CD4-positive, alpha-beta T cell treated with Interleukin-15 for 1 hour (primary cell): ENCODE measurements around the gene HLA-A.
"Not testable (repeated sequence)": the region's sequence is repeated elsewhere in the genome, so short reads cannot be mapped to it uniquely, and the experiment has no call there.

Source experiments
- DNase-seq: peaks from one replicate; pipeline ENCODE4 v3.0.0-alpha.2; 2020

Gene HLA-A

GRCh38 chr6:29963697-29964096 is 21.4 kb downstream of the HLA-A start:
- not testable (repeated sequence) for DNase-seq

DNA sequence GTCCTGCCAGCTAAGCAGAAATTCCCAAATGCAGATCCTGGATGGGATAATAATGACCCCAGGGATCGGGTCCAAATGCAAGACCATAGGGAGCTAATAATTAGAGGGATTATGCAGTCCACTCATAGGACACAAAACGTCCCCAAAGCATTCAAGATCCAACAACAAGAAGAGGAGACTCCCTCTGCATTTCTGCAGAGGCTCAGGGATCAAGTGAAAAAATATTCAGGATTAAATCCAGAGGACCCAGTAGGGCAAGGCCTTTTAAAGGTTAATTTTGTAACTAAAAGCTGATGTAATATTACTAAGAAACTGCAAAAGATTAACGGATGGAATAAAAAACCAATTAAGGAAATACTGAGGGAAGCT is 22.2 kb downstream of the HLA-A start:
- DNase-seq, result no peak

- peak; percentile 89 for DNase-seq
These were observed 22.7 kb downstream of the HLA-A start for GRCh38 chr6:29964887-29965562.

DNA sequence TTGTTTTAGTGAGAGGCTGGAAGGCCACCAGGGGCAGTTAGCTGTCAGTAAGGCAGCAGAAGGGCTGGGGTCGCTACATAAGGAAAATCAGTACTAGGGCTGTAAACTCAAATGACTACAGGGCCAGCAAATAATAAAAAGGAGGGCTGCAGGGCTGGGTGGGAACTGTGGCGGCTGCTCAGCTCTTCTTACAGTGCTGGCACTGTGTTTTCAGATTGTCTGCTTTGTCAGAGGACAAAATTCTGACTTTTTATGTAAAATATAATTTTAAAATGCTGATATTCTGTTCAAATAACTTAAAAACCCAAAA is 23.2 kb downstream of the HLA-A start:
- no peak for DNase-seq

GRCh38 chr6:29965873-29966601 is 23.7 kb downstream of the HLA-A start:
- DNase-seq, result peak; percentile 82

DNA sequence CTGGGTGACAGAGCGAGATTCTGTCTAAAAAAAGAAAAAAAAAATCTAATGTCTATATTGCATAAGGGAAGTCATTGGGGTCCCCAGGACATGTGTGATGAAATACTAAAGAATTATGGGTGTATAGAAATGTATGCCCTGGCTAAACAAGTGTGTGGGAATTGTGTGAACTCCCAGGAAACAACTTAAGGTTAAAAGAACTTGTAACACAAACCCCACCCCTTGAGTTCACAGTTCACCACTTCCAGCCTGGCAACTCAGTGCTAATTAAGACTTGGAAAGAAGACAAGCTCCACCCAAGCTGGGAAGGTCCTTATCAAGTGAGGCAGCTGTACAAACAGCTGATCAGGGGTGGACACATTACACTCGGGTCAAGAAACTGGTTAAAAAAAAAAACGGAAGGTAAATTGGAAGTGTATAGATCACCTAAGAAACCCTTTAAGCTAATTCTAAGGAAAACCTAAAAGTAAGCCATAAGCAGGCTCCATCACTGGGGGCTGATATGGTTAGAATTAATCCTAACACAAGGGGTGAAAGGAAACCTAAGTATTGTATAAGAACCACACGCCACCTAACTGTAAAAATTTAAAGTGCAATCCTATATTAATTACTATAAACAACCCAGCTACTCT is 25.2 kb downstream of the HLA-A start:
- DNase-seq, result no peak

DNA sequence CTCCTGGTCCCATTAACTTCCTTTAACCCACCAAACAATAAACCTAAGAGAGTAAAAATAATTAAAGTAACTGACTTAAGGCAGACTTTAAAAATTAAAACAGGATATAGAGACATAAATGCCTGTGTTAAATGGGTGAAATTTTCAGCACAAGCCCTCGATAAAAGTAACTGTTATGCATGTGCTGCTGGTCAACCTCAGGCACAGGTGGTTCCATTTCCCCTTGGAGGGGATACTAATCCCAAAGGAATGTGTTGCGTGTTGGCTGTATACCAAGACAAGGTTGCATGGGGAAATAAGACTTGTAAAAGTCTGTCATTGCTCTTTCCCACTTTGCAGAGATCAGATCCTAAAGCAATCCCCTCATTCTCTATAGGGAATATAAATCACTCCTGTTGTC is 25.8 kb downstream of the HLA-A start:
- no peak for DNase-seq

DNA sequence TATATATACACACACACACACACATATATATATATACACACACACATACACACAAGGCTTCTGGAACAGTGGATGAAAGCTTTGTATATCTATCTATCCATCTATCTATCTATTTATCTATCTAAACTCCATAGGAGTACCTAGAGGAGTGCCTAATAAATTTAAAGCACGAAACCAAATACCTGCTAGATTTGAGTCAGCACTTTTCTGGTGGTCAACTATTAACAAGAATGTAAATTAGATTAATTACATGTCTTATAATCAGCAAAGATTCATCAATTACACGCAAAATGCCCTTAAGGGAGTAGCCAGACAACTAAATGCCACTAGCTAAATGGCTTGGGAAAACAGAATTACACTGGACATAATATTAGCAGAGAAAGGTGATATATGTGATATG is 26.6 kb downstream of the HLA-A start:
- no peak for DNase-seq

GRCh38 chr6:29970711-29971110 is 28.4 kb downstream of the HLA-A start:
- no peak for DNase-seq

DNA sequence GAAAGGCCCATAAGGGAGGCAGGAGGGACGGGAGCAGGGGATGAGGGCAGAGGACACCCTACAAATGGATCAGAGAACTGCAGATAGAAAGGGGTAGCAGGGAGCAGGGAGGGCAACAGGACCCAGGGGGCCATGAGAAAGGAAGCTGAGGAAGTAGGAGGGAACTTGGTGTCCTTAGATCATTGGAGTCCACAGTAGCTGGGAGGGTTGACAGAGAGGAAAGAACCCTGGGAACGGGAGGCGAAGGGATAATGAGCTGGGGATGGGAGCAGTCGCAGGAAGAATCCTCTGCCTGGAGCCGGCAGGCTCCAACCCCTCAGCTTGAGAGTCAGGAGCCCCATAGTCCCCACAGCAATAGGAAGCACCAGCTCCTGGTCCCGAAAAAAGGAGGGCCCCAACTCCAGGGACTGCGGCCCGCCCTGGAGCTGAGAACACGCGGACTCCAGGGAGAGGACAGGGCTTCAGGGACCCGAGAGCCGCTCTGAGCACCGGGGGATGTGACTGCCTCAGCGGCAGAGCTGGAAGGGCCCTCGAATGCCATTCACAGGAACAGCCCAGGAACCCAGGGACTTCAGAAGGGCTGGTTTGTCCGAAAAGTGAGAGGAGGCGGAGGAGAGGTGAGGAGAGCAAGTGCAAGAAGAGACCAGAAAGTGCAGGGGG is 32.7 kb downstream of the HLA-A start:
- DNase-seq, result no peak

GRCh38 chr6:29975561-29975907 is 33.2 kb downstream of the HLA-A start:
- DNase-seq, result no peak

- no peak for DNase-seq
These were observed 33.9 kb downstream of the HLA-A start for GRCh38 chr6:29976253-29976587.

DNA sequence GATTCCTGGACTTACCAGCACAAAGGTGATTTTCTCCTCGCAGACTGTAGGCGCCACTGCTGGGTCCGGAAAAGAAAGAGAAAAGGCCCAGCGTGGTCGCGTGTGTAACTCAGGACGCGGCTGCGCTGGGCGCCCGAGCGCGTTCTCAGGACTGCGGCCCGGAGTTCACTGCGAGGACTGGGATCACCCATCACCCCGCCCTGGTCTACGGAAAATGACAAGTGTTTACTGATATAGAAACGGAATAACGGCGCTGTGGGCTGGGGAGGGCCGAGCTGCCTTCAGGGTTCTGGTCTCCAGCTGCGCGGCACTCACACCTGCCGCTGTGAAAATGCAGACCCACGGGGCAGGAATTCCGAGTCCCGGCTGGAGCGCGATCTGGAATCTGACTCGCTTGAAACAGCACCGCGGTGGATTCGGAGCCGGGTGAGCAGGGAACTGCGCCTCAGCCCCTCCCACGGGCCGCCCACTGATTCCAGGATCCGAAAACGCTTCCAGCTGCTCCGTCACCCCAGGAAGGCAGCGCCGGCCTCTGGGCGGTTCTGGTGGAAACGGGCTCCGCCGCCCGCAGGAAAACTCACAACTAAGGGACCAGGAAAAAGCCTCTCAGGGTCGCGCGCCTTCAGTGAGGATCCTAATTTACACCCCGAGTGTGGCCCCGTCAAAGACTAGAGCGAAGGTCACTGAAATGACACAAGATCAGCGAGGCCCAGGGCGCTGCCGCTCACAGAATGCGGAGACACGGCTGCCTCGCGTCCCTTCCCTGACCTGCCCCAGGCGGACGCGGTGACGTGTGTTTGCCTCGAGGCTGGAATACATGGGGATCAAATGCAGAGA is 34.5 kb downstream of the HLA-A start:
- DNase-seq, result peak; percentile 55

DNA sequence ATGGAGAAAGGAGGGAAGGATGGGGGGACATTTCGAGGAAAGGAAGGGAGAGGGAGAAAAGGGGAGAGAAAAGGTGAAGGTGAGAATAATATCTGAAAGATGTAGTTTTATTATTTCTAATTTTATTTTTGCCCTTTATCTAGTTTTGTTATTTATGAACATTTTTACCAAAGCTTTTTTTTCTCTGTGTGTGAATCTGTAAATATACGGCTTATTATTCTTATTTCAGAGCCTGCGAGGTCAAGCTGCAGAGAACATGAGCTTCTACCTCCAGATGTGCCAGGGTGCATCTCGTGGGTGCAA is 35.0 kb downstream of the HLA-A start:
- no peak for DNase-seq

GRCh38 chr6:29980013-29980412 is 37.7 kb downstream of the HLA-A start:
- not testable (repeated sequence) for DNase-seq

- DNase-seq, result no peak
These were observed 38.2 kb downstream of the HLA-A start for GRCh38 chr6:29980511-29980910.

DNA sequence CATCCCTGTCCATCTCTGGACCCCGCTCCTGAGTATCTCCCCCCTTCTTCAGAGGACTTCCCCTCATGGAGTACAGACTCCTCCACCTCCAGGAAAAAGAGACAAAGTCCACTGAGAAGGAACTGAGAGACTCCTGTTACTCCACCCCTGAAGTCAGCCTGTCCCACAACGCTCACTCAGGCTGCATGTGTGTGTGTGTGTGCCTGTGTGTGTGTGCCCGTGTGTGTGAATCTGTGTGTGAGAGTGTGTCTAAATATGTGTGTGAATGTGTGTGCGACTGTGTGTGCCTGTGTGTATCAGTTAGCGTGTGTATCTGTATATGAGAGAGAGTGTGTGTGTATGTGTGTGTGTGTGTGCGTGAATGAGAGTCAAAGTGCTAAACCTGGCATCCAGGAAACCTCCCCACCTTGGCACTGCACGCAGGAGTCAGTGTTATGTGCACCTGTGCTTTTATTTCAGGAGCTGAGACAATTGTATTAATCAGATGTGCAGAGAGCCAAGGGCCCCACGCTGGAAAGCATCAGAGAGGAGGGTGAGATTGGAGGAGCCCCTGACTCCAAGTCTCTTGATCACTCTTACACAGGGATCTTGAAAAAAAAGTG is 39.0 kb downstream of the HLA-A start:
- DNase-seq, result no peak

DNA sequence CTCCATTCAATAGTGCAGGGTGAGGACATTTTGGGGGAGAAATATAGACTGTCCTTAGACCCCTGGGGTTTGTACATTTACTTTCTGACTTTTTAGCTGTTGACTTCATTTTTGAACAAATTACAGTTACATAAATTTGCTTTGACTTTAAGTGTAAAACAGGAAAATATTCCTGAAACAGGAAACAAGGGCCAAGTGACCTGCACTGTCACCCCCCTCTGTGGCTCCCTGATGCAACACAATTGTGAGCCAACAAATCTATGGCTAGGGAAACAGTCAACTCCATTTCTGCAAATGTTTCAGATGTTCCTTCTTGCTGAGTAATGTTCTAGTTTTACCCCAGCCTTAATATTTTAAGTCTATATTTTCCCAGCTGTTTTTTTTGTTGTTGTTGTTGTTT is 39.8 kb downstream of the HLA-A start:
- DNase-seq, result no peak

- DNase-seq, result no peak
These were observed 41.9 kb downstream of the HLA-A start for GRCh38 chr6:29984232-29984631.

- DNase-seq, result no peak
These were observed 42.7 kb downstream of the HLA-A start for GRCh38 chr6:29984992-29985391.

DNA sequence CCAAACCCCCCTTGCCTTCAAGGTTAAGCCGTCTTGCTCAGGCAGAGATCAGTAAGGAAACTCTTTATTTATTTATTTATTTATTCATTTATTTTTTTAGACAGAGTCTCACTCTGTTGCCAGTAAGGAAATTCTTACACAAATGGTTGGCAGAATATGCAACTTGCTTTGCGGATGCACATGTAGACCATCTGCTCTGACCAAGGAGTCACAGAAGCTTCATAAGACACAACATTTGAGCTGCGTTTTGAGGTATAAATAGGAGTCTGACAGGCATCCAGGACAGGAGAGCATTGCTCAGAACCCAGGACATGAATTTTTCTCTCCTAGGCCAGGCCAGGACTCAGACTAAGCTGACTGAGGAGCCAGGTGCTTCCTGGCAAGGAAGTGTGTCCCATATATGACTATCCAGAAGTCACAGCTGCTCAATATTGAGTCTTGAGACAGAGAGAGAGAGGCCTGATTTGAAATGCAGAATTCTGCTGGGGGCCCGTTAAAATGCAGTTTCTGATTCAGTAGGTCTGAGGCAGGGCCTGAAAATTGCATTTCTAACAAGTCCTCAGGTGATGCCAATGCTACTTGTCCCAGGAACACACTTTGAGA is 43.9 kb downstream of the HLA-A start:
- no peak for DNase-seq

DNA sequence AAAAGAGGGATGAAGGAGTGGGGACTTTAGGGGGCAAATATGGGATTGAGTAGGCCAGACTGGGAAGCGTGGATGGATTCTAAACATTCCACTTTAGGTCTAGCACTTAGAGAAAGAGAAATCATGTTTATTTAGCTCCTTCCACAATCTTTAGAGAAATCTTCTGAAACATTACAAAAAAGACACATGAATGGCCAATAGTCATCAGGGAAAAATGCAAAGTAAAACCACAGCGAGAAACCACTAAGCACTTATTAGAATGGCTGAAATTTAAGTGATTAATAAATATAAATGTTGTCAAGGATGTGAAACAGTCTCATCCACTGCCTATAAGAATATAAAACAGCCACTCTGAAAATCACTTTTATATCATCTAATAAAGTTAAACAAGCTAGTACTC is 46.9 kb downstream of the HLA-A start:
- DNase-seq, result no peak

- DNase-seq, result no peak
These were observed 48.6 kb downstream of the HLA-A start for GRCh38 chr6:29990931-29991330.
